HG03442 (cell line): ENCODE results near the gene ZC3H14.
A peak's percentile ranks its signal among the peaks of the same experiment; 100 is the strongest.

Experiments
- ATAC-seq: cut with Tn5 transposase; IDR thresholded peaks from one replicate; pipeline ENCODE4 v1.9.1; 2021; ENCODE audit warnings: mild to moderate bottlenecking, moderate library complexity; ENCODE audit not compliant: unreplicated experiment

ZC3H14 gene

GRCh38 chr14:88668448-88669116, 105.7 kb downstream of the ZC3H14 start:
- peak; percentile 62 for ATAC-seq

GRCh38 chr14:88669346-88669745, 106.5 kb downstream of the ZC3H14 start:
- ATAC-seq: no peak
